ENCODE measurements around the gene LPP. TPM values are rescaled to one million over a fixed set of nuclear protein-coding genes. Genes with fewer than 3 reads are reported as not detected.

LPP gene
- total RNA-seq, 1 donor from 2014 or later: 63.6 TPM

DNA sequence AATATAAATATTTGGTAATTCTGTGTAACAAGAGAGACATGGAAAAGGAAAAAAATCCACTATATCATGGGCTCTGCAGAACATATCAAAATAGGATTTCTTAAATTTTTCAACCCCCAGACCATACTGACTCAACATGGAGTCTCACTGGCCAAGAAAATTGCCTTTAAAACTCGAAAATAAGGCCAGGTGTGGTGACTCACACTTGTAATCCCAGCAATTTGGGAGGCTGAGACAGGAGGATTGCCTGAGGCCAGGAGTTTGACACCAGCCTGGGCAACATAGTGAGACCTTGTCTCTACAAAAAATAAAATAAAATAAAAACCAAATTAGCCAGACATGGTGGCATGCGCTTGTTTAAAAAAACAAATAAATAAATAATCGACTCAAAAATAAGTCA, 723.4 kb downstream of the LPP start:
- no peak for DNase-seq (ENCODE audit: low spot score)
- no peak for ATAC-seq

DNA sequence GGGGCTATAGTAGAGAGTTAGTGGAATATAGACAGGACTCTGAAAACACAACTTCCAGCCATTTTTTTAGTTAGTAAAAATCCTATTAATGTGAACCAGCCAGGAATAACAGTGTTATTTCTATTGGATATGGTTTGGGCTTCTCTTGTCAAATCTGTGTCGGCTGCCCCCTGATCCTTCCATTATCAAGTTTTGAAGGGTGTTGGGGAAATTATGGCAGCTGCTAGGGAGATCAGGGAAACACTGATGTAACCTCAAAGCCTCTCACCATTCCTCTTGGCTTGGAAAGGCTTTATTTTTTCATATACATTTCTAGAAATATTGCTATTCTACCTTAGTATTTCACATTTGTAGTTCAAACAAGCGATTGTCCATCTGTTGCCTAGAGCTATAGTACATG, 724.1 kb downstream of the LPP start:
- no peak for DNase-seq (ENCODE audit: low spot score)
- ATAC-seq: no peak

DNA sequence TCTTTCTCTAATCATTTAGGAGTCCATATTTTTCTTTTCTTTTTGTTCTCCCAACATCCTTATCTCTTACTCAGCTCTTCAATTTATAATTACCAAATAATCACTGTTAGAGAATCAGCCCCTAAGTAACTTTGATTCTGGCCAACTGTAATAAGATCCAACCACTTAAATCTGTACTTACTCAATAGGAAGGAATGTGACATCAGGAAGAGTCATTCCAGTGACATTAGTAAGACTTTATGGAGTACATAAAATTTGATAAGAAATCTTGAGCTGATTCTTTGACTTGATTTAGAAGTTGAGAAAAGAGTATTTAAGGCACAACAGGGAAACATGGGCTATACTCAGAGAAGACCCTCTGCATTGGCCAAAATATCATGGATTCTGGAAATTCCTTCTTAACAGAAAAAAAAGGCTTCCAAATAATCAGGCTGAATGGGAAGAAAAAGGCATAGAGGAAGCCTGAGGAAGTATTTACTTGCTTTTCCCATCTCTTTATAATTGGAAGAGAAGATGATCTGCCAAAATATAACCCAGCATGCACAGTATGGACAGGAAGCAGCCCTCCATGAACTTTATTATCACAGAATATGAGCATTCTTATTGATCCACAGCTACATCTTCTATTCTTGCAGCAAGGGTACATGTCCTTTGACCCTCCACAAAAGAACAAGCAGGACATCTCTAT, 728.1 kb downstream of the LPP start:
- ATAC-seq: no peak
- no peak for DNase-seq (ENCODE audit: low spot score)

DNA sequence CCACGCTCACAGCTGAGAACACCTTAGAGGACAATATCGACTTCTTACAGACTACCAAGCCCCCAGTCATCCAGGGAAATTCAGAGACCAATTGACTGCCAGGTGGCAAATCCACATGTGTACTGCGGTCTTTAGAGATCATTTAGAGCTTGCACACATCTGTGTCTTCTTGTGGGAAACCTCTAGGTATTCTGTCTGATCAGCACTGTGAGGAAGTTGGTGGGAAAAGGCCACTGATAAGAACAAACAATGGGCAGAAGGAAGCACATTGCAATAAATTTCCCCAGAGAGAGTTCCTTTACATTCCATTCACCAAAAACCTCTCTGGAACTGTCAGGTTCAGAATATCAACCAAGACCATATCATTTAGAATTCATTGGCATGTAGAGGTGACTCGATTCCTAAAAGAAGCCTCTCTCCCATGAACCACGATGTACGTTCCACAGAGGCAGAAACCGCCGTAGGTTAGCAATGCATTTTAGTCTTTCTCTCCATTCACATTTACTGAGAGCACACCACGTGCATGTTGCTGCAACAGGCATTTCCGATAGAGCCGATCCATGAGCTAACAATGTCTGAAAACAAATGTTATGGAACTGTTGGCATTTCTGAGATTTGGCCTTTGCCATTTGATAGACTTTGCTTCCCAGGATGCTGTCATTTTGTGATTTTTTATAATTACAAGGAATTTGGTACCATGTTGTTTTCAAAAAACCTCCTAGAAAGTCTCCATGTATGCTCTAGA, 730.5 kb downstream of the LPP start:
- DNase-seq (ENCODE audit: low spot score): no peak
- ATAC-seq: peak; percentile 18

DNA sequence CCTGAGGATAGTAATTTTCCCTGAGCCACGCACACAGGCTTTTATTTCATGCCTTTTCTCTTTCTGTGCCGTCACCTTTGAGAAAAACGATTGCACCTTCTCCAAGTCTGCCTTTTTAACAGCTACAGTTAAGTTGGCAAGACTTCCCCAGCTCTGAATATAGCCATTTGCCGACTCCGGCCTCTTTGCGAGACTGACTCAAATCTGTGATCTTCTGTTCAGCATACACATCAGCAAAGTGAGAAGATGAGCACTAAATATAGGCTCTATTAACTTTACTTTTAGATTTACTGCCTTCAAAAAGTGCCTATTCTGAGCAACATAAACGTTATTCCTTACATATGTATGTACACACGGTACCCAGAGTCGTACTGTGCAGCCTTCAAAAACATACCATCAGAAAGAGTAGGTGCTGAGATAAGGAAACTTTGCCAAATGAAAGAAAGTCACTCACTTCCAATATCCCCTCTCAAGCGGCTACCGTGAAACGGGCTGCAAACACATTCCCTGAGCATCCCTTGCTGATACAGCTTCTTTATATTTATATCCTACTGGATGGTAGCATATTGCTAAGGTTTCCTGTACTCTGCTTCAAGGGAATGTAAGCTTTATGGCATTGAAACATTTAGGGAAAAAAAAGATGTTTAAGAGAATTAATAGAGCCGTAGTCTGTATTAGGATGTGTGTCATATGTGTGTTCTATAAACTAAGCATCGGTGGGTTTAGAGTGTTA, 734.5 kb downstream of the LPP start:
- DNase-seq (ENCODE audit: low spot score) (no peak), ATAC-seq (no peak)

DNA sequence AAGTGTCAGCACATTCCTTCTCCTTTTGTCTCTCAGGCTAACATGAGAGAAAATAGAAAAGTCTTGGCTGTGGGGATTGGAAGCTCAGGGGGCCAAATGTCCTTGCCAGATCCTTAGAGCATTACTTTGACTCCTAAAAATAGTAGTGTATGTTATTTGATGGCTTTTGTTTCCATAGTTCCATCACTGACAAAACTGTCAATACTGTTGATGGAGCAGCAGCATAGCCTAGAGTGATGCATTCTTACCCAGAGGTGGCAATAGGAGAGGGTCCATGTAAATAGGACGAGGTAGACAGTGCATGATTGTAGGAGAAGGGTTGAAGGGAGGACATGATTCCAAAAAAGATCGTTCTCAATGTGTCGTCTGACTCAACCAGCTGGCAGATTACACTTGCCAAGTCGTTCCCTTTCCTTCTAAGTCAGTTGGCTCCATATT, 735.1 kb downstream of the LPP start:
- no peak for ATAC-seq
- no peak for DNase-seq (ENCODE audit: low spot score)

DNA sequence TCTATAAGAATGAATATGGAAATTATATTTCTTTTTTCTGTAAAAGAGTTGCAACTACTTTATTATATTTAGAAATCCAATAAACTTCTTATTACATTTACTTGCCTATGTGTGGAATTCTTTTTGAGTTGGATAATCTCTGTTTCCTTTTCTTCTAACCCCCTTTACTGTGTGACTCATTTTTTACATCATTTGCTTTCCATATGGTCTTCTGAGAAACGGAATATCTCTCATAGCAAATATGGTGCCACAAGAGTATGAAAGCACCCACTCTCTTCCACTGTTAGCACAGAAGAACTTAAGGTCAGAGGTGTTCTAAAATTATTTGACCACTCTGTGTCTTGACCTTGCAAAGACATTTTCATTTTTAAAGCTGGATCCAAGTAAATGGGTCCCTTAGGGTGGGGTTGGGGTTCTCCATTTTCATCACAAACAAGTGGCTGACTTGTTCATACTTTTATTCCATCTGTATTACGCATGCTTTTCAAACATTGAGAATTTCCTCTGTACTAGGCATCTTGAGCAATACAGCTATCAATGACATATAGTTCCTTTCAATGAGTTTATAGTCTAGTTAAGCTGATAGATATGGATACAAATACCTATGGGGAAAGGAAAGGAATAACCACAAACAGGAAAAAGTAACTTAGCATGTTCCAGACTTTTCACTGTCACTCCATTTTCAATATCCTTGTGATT, 736.8 kb downstream of the LPP start:
- DNase-seq (ENCODE audit: low spot score) (no peak), ATAC-seq (no peak)

DNA sequence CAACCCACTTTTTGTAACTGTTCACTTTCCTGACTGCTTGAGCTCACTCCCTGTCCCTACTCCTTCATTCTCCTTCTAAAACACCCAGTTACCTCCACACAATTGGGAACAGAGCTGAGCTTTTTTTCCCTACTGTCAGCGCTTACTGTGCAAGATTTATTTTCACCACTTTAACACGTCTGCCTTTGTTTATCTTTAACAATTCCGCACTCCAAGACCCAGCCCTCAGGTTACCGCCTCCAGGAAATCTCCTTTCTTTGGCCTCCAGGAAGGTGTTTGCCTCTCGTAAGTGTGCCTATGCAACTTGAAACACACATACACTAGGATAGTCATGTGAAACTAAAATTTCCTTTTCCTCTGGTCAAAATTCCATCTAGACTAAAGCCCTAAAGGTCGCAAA, 745.9 kb downstream of the LPP start:
- no peak for ATAC-seq
- DNase-seq (ENCODE audit: low spot score): no peak

DNA sequence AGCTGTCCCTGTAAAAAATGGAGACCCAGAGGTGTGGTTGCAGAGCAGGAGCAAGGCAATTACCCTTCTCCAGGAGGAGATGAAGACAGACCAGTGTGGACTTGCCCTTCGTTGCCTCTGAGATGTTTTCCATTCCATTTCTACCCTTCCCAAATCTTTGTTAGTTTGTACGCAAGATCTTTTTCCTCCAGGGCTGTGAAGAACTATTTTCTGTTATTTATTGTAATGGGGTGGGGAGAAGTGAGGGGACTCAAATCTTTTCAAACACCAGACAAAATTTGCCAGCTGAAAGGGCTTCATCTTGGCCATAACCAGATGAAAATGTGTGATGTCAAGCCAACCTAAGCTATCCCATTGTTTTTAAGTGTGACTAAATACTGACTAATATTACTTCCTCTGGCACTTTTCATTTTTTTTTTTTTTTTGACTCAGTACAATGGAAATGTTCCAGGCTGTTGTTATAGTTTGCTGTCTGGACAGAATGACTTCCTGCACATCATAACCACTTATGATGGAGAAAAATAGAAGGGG, 746.5 kb downstream of the LPP start:
- DNase-seq (ENCODE audit: low spot score) (no peak), ATAC-seq (peak; percentile 53)

DNA sequence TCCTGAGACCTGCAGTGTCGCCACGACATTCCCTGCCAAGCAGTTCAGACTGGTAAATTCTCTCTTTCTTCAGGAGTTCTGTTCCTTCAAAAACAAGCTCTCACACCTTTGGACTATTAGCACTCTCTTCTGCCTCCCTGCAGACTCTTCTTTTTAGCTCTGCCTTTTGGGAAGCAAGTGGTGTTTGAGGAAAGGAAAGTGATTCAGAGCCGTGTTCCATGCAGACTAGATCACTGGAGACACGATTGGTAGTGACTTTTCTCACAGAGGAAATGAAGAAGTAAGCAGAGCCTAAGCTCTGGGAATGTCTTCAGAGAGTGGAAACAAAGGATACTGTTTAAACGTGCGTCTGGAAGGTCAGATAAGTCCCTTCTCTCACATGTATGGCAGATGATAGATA, 747.2 kb downstream of the LPP start:
- DNase-seq (ENCODE audit: low spot score) (no peak), ATAC-seq (peak; percentile 34)

DNA sequence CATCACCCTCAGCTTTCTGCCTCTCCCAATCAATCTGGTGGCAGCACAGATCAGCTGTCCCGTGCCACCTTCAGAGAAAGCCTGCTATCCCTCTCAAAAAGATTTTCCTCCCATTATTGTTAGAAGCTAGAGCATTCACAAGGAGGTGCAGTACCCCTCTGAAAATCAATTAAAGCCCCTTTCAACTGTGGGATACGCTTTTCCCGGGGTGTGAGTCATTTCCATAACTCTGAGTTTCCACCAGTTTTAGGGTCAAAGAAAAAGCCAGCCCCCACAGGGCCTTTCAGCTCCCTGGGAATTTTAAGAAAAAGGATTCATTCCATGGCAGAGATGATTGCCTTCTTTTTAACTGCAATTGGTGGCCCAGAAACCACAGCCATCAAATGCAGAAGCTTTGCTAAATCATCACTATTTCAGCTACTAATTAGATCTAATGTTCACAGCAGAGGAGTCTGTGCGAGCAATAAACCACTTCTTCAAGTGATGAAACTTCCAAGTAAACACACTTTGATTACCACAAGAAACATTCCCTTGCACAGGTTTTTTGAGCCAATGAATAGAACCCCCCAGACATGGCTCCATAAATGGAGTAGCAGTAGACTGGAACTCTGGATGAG, 747.8 kb downstream of the LPP start:
- ATAC-seq (no peak), DNase-seq (ENCODE audit: low spot score) (no peak)

DNA sequence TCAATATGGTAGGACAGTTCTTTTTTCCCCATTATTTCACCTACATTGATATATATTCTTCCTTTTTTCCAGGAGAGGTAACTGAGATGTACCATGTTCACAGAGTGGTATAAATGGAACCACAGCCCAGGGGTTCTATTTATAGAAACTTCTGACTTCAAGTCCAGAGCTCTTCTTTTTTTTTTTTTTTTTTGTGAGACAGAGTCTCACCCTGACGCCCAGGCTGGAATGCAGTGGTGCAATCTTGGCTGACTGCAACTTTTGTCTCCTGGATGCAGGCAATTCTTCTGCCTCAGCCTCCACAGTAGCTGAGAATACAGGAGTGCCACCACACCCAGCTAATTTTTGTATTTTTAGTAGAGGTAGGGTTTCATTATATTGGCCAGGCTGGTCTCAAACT, 750.7 kb downstream of the LPP start:
- no peak for DNase-seq (ENCODE audit: low spot score)
- ATAC-seq: no peak

DNA sequence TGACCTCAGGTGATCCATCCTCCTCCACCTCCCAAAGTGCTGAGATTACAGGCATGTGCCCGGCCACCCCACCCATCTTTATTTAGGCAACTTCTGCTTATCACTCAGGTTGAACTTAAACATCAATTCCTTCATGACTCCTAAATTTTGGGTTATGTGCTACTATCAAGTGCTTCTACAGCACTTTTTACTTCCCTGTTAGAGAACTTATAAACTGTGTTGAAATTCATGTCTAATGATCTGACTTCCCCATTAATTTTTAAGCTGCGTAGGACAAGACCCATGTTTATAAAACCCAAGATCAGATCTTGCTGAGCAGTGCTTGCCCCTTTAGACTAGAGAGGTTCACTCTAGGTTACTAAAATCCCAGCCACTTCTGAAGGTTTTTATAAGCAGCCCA, 751.6 kb downstream of the LPP start:
- ATAC-seq (peak; percentile 23), DNase-seq (ENCODE audit: low spot score) (no peak)

DNA sequence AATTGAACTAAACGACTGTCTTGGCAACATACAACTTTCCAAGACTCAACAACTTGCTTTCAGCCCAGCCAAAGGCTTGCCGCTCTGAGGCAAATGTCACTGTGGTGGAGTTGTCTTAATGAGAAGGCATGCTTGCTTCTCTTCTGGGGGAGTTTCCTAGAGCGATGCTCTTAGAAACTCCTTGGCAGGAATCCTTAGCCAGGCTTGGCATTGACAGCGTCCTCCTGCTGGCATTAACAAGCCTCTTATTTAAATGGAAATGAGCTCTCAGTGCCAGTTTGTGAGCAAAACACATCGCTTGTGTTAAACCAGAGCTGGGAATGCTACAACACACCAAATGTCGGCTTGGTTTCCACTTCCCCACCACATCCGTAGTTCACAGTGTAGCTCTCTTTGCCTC, 752.3 kb downstream of the LPP start:
- DNase-seq (ENCODE audit: low spot score) (no peak), ATAC-seq (no peak)

DNA sequence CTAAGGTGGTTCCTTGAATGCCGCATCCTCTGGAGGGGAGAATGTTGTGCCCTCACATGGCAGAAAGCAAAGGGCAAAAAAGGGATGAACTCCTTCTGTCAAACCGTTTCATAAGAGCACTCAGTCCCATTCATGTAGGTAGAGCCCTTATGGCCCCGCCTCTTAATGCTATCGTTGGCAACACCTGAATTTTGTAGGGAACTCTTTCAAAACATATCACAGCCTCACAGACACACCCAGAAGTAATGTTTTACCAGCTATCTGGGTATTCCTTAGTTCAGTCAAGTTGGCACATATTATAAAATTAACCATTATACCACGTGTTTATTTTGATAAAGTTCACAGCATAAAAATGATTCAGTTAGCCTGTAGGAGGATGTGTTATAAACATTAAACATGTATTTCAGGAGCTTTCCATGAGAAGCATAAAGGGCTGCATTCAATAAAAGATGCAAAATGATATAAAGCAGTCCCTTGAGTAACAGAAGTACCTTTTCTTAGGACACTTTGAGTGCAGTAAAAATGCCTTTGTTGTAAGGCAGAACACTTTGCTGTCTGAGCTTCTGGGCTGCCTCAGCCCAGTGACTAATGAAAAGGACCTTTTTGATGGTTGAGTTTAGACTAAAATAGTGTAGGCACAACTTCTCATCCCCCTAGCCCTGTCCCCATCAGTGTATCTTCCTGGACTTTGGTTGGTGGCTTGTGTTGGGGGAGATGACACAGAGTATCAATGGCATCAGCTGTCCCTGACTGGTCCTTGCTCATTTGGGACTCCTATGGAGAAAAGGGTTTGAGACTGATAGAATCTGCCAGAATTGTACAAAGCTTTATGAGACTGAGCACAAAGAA, 754.3 kb downstream of the LPP start:
- DNase-seq (ENCODE audit: low spot score): no peak
- no peak for ATAC-seq

DNA sequence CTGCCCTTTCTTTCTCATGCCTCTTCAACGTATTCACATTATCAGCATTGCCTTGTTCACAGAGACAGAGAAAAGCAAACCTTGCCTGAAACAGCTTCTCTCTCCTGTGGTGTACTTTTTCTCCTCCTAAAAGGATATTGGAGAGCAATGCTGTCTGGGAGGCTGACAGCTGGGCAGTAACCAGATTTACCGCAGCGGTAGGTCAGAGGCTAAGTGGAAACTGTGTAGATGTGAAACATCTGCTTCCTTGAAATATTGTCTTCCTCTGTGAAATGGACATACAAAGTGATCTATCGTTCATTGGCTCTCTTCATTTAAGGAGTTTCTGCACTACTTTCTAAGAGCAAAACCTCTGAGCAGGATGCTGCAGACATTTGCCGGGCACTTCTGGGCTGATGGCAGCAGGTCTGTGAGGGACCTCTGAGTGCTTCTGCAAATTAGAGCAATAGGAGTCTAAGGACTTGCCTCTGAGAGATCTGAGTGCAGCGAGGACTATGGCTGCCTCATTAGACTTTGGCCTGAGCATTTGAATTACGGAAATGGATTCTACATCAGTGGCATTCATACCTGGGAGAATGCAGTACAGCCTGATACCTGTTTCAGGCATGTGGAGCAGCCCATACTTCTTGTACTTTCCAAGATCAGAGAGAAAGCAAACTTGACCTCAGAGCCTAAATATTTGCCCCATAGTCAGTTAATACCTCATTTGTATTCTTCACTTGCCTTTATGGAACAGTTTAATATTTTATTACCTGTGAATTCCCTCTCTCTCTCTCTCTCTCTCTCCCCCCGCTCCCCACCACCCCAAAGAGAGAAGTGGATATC, 757.3 kb downstream of the LPP start:
- no peak for ATAC-seq
- no peak for DNase-seq (ENCODE audit: low spot score)

DNA sequence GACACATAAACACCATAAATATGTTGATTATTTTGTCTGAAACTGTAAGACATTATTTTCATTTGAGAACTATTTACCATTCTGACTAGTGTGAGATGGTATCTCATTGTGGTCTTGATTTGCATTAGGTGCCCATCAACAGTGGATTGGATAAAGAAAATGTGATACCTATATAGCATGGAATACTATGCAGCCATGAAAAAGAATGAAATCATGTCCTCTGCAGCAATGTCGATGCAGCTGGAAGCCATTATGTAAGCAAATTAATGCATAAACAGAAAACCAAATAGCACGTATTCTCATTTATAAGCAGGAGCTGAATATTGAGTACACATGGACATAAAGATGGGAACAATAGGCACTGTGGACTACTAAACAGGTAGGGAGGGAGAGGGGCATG, 759.1 kb downstream of the LPP start:
- DNase-seq (ENCODE audit: low spot score) (no peak), ATAC-seq (no peak)

DNA sequence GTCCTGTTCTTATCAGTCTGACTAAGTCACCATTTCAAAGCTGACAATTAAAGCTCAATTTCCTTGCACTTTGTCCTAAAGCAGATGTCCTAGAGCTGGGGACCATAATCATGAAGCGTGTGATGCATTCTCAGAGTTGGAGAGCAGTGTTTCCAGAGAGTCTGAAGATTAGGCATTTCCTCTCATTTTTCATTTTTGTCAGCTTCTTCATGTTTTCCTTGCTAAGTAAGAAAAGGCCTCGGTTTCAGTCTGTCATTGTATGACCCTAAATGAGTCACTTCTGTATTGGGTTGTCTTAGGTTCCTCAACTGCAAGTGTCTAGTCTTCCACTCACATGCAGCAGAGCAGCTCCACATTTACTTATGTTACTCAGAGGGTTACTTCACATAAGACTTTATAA, 760.6 kb downstream of the LPP start:
- no peak for DNase-seq (ENCODE audit: low spot score)
- ATAC-seq: peak; percentile 43

DNA sequence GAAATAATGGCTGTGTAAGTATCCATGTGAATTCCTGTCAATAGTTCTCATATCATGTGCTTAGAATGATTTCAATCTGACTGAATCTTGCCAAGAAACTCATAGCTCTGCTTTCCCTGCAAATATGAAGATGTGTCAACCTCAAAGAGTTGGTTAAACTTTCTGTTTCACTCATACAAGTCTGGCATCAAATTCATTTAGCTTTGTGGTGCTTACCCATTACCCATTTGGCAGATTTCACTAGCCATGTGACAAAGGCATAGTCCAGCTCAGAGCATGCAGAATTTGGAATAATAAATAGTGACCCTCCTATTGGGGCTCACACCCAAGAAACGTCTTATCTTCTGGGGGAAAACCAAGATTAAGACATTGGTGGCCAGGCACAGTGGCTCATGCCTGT, 761.2 kb downstream of the LPP start:
- ATAC-seq: peak; percentile 81
- DNase-seq (ENCODE audit: low spot score): no peak

All from left lobe of liver (tissue), 2 donors.